GM10248 (cell line): ENCODE measurements around the gene PTCHD4.
A peak's percentile ranks its signal among the peaks of the same experiment; 100 is the strongest.

Experiments used
- CTCF ChIA-PET: fragments of 300-600 bp; sonication (Branson Sonifier 250); formaldehyde crosslinking; extraction: SDS; loops from one replicate; lab custom pipeline; 2021; ENCODE audit warnings: antibody characterized with exemption; lab: Yijun Ruan, JAX
- POLR2A ChIA-PET: fragments of 350-650 bp; sonication (Branson Sonifier 250); formaldehyde crosslinking; extraction: SDS; loops from one replicate; lab custom pipeline; 2020; ENCODE audit warnings: antibody characterized with exemption; lab: Yijun Ruan, JAX
- DNase-seq: peaks from one replicate; pipeline ENCODE4 v3.0.0; 2012; ENCODE audit errors: extremely low spot score
- TF ChIP-seq, protein P1 (sequence below): IDR thresholded peaks from 2 replicates; pipeline ENCODE4 v1.5.1; 2012; ENCODE audit warnings: mild to moderate bottlenecking, low read depth; ENCODE audit errors: extremely low read depth, missing control alignments, control extremely low read depth

The PTCHD4 gene

DNA sequence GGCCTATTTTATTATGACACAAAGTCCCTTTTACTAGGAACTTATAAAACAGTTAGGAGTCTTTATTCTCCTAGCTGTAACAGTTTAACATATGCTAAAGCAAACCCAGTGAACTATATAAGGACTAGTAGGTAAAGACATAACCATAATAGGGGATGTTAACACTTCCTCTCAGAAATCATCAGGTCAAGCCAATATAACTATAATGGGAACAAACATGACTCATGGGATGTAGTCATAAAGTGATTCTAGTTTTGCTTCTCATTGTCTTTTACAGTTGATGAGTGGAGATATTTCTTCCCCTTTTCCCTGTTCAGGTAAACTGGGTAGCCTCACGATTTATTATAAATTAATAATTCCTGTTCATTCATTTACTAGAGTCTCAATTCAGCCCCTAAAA lies 9.7 kb downstream of the PTCHD4 start:
- ChIA-PET CTCF (no interaction called here), POLR2A (no interaction called here)
- TF ChIP-seq, protein P1, sequence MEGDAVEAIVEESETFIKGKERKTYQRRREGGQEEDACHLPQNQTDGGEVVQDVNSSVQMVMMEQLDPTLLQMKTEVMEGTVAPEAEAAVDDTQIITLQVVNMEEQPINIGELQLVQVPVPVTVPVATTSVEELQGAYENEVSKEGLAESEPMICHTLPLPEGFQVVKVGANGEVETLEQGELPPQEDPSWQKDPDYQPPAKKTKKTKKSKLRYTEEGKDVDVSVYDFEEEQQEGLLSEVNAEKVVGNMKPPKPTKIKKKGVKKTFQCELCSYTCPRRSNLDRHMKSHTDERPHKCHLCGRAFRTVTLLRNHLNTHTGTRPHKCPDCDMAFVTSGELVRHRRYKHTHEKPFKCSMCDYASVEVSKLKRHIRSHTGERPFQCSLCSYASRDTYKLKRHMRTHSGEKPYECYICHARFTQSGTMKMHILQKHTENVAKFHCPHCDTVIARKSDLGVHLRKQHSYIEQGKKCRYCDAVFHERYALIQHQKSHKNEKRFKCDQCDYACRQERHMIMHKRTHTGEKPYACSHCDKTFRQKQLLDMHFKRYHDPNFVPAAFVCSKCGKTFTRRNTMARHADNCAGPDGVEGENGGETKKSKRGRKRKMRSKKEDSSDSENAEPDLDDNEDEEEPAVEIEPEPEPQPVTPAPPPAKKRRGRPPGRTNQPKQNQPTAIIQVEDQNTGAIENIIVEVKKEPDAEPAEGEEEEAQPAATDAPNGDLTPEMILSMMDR = no peak
- peak; percentile 29 for DNase-seq

DNA sequence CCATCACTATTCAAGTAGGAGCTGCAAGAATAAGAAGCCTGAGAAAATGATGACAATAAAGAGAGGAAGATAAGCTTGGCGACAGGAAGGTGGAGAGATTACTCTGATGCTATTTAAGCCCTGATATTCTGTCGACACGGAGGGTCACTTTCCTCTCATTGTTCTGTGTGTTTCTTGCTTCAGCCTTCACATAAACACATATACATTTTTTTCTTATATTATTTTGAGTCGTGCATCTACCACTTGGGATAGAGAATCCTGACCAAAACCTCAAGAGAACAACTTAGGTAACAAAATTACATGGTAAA lies 10.5 kb downstream of the PTCHD4 start:
- DNase-seq = no peak
- CTCF ChIA-PET = no interaction called here
- POLR2A ChIA-PET = no interaction called here
- TF ChIP-seq, protein P1 = no peak

DNA sequence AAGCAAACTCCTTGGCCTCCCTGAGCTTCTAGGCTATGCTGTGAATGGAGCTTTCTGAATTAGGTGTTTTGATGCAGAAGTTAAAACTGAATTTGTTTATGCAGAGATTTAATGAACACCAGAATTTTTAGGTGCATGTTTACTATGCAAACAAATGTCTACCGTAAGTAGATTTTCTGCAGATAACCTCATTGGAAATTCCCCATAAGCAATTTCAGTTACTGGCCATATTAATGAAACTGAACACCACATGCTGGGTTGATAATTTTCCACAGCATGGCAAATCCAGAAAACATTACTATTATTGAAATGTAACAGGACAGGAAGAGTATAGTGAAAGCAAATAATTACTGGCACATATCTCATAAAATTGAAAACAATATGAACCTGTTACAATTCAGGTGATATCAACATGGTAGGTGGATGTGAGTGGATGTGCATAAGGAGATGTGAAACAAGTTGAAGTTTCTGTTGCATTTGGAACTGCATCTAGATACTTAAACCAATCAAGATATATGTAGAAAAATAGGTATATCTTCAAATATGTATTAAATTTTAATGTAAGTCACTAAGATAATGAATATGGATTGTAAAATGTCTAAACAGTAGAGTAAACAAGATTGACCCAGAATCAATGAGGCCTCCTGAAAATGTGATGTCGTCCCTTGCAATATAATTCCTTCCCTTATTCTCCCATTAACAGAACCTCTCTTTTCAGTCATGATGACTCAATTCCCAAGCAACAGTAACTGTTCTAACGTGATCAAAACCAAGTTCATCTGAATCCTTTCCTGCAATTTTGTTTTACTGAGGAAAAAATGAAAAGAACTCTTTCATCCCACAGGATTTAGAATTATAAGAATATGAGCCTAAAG lies 11.0 kb downstream of the PTCHD4 start:
- TF ChIP-seq, protein P1 = no peak
- DNase-seq = no peak
- CTCF ChIA-PET = no interaction called here
- POLR2A ChIA-PET = no interaction called here

DNA sequence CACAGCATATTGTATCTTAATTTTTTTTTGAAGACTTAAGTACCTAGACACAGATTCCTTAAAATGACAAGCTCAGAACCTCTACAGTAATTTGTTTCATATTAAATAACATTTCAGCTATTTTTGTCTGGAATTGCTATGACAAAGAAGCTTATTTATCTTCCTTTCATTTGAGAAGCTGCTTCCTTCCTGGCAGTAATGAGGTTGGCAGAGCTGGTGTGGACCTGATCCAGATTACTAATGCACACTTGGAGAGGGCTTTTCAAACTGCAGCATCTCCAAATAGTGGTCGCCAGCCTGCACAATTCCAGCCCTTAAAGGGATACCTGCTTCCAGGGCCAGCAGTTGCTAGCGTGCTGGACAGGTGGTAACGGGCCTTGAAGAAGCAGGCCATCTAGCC lies 12.1 kb downstream of the PTCHD4 start:
- DNase-seq = no peak
- ChIA-PET POLR2A (no interaction called here), CTCF (no interaction called here)
- TF ChIP-seq, protein P1 = no peak

DNA sequence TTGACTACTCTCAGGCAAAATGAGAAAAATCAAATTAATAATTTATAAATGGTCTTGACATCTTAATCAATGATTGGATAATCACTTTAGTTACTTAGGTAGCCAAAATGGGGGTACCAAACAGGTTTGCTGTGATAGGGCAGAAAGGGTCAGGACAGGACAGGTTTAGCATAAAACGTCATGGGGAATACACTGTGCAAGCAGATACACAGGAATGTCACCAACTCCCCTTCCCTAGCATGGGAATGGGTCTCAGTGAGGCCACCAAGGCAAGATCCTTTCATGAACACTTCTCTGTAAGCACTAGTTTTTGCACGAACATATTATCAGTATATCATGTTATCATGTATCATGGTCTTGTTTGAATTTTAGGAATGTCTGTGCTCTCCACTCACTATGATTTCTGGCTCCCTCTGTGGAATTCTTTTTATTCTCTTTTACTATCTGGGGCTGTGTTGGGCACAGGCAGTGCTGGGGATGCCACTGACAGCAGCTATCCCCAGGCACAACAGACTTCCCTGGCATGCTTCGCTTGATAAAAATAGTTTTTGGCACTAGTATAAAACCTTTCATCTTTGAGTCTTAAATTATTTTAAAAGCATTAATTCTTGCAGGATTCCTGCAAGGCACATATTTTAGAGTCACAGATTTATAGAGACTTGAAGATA lies 18.3 kb downstream of the PTCHD4 start:
- ChIA-PET CTCF (no interaction called here), POLR2A (no interaction called here)
- DNase-seq = no peak
- TF ChIP-seq, protein P1 = no peak

DNA sequence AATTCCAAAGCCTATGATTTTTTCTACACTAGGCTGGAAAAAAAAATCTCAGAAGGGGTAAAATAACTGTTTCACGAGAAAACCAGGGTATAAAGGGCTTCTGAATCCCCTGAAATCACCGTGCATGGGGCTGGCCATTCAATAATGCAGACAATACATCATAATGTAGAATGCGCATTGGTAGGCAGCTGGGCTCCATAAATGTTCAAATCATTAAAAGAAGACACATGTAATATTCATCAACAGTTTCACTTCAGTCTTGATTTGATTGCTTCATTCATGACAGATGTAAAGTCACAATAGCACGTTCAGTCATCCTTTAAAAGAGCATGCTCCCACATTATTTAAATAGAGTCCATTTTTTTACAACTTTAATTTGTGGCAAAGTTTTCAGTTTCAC lies 20.5 kb downstream of the PTCHD4 start:
- TF ChIP-seq, protein P1 = no peak
- POLR2A ChIA-PET = no interaction called here
- no peak for DNase-seq
- CTCF ChIA-PET = no interaction called here
